GM12878 (cell line): ENCODE data around the gene SLC34A3. TPM values are rescaled to one million over a fixed set of nuclear protein-coding genes. Genes with fewer than 3 reads are reported as not detected.

Source experiments
- BACH1 ChIP-seq: fragments of 450-650 bp; IDR thresholded peaks from 2 replicates; pipeline ENCODE4 v1.6.1; 2017; ENCODE audit warnings: mild to moderate bottlenecking, borderline replicate concordance
- HDAC6 ChIP-seq: fragments of 200-600 bp; sonication (generic); IDR thresholded peaks from one replicate; pipeline ENCODE4 v1.8.0; 2017; ENCODE audit warnings: antibody characterized with exemption; ENCODE audit not compliant: unreplicated experiment
- MEF2B ChIP-seq: fragments of 450-650 bp; IDR thresholded peaks from 2 replicates; pipeline ENCODE4 v1.6.1; 2018; ENCODE audit warnings: mild to moderate bottlenecking, moderate library complexity; ENCODE audit not compliant: partially characterized antibody, poor library complexity, severe bottlenecking
- NBN ChIP-seq: fragments of 450-650 bp; IDR thresholded peaks from 2 replicates; pipeline ENCODE4 v1.6.1; 2016
- NR2F1 ChIP-seq: fragments of 450-650 bp; conservative IDR thresholded peaks from 2 replicates; pipeline ENCODE4 v1.6.1; 2017; ENCODE audit warnings: mild to moderate bottlenecking
- PAX5 ChIP-seq: IDR thresholded peaks from 2 replicates; pipeline ENCODE4 v1.6.1; 2011; ENCODE audit warnings: low read depth, low read length, borderline replicate concordance
- PML ChIP-seq: IDR thresholded peaks from 2 replicates; pipeline ENCODE4 v1.6.1; 2012; ENCODE audit warnings: low read length, inconsistent platforms
- POLR2A ChIP-seq: IDR thresholded peaks from 2 replicates; pipeline ENCODE4 v1.6.1; 2011; ENCODE audit warnings: low read depth, mild to moderate bottlenecking, low read length
- SMC3 ChIP-seq: IDR thresholded peaks from 2 replicates; pipeline ENCODE4 v1.6.1; 2011; ENCODE audit warnings: low read length, improper control_type of control experiment, borderline replicate concordance
- STAT1 ChIP-seq: fragments of 450-650 bp; conservative IDR thresholded peaks from 2 replicates; pipeline ENCODE4 v1.6.1; 2014; ENCODE audit warnings: antibody characterized with exemption, mild to moderate bottlenecking
- polyA plus RNA-seq, 11 experiments: library from polyadenylated mRNA; depleted of rRNA in 4 of 11; unstranded in 6 of 11; stranded (reverse) in 5 of 11; fragments of >200 nt; fragmentation: Nextera tagmentation in 4 of 11; fragmentation: Illumina TruSeq in 1 of 11; extraction: Ambion mirVana in 4 of 11; extraction: Trizol in 1 of 11; gene quantifications; 1 replicate in 1 of 11; 2 replicates in 10 of 11; pipeline versions ENCODE4 v1.2.1 to v1.2.3, GENCODE V29; 2011 to 2016; ENCODE audit warnings: inconsistent platforms in 2 of 11, missing spikeins in 2 of 11, low read depth in 1 of 11
- total RNA-seq, 4 experiments: library from RNA; depleted of rRNA in 3 of 4; stranded (reverse); fragments of >200 nt in 3 of 4; fragmentation: Illumina TruSeq in 1 of 4; extraction: Trizol in 1 of 4; gene quantifications; 2 replicates each; pipeline versions ENCODE4 v1.2.1 to v1.2.3, GENCODE V29; 2013 to 2021
- TF ChIP-seq, protein P1 (sequence below): fragments of 450-650 bp; IDR thresholded peaks from 2 replicates; pipeline ENCODE4 v1.6.1; 2018; ENCODE audit warnings: mild to moderate bottlenecking, low read depth, moderate library complexity; ENCODE audit not compliant: partially characterized antibody
- TF ChIP-seq, protein P2 (sequence below): fragments of 450-650 bp; IDR thresholded peaks from 2 replicates; pipeline ENCODE4 v1.6.1; 2018; ENCODE audit warnings: borderline replicate concordance, mild to moderate bottlenecking; ENCODE audit not compliant: partially characterized antibody
- TF ChIP-seq, protein P3 (sequence below): IDR thresholded peaks from 2 replicates; pipeline ENCODE4 v1.6.1; 2011; ENCODE audit warnings: borderline replicate concordance, low read depth, mild to moderate bottlenecking, moderate library complexity, mixed read lengths, low read length; ENCODE audit not compliant: insufficient read depth; ENCODE audit errors: extremely low read length
- TF ChIP-seq, protein P4 (sequence below): fragments of 450-650 bp; IDR thresholded peaks from 2 replicates; pipeline ENCODE4 v1.6.1; 2016; ENCODE audit warnings: mild to moderate bottlenecking, moderate library complexity, borderline replicate concordance
- TF ChIP-seq, protein P5 (sequence below): fragments of 450-650 bp; IDR thresholded peaks from 2 replicates; pipeline ENCODE4 v1.6.1; 2017; ENCODE audit warnings: antibody characterized with exemption, mild to moderate bottlenecking, moderate library complexity

Gene SLC34A3
- total and polyA plus RNA-seq, 10 of the 15 experiments (the other 5 are each of a cell fraction or from before 2014, with no cell fraction given) = not detected

DNA sequence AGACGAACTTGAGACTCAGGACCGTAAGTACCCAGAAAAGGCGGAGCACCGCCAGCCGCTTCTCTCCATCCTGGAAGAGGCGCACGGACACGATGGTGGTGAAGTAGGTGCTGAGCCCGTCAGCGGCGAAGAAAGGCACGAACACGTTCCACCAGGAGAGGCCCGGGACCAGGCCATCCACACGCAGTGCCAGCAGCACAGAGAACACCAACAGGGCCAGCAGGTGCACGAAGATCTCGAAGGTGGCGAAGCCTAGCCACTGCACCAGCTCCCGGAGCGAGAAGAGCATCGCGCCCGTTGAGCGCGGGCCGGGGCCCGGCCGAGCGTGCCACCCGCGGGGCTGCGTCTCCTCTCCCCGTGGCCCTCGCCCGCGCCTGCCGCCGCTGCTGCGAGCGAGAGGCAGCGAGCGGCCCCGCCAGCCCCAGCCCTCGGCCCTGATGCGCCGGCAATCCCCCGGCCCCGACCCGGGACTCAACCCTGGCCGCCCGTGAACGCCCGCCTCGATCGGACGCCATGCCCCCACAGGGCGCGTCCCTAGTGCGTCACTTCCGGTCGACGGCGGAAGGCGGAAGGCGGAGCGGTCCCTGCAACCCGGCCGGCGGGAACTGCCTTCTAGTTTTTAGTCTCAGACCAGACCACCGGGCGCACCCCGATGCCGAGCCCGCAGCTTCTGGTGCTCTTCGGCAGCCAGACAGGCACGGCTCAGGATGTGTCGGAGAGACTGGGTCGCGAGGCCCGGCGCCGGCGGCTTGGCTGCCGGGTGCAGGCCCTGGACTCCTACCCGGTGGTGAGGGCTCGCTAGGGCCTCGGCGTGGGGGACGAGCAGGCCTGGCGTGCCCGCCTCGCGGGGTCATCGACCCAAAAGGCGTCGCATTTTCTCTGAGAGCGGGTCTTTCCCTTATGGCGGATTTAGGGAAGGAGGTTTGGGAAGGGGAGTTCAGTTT, 25.3 kb upstream of the SLC34A3 start, which contains the start of the genes NDOR1 and TMEM203 (continued):
- TF ChIP-seq, protein P1, sequence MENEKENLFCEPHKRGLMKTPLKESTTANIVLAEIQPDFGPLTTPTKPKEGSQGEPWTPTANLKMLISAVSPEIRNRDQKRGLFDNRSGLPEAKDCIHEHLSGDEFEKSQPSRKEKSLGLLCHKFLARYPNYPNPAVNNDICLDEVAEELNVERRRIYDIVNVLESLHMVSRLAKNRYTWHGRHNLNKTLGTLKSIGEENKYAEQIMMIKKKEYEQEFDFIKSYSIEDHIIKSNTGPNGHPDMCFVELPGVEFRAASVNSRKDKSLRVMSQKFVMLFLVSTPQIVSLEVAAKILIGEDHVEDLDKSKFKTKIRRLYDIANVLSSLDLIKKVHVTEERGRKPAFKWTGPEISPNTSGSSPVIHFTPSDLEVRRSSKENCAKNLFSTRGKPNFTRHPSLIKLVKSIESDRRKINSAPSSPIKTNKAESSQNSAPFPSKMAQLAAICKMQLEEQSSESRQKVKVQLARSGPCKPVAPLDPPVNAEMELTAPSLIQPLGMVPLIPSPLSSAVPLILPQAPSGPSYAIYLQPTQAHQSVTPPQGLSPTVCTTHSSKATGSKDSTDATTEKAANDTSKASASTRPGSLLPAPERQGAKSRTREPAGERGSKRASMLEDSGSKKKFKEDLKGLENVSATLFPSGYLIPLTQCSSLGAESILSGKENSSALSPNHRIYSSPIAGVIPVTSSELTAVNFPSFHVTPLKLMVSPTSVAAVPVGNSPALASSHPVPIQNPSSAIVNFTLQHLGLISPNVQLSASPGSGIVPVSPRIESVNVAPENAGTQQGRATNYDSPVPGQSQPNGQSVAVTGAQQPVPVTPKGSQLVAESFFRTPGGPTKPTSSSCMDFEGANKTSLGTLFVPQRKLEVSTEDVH = peak; percentile 92
- TF ChIP-seq POLR2A (peak; percentile 92), NBN (peak; percentile 54; the same call in 1 of the 2 replicates), PAX5 (0 out of 2 replicates have a peak, but pooled peaks have one; percentile 18), PML (no peak), SMC3 (no peak), NR2F1 (peak; percentile 74), BACH1 (peak; percentile 79; the same call in 1 of the 2 replicates), MEF2B (no peak), STAT1 (peak; percentile 35; the same call in 1 of the 2 replicates), HDAC6 (peak; percentile 77)
- TF ChIP-seq, protein P2, sequence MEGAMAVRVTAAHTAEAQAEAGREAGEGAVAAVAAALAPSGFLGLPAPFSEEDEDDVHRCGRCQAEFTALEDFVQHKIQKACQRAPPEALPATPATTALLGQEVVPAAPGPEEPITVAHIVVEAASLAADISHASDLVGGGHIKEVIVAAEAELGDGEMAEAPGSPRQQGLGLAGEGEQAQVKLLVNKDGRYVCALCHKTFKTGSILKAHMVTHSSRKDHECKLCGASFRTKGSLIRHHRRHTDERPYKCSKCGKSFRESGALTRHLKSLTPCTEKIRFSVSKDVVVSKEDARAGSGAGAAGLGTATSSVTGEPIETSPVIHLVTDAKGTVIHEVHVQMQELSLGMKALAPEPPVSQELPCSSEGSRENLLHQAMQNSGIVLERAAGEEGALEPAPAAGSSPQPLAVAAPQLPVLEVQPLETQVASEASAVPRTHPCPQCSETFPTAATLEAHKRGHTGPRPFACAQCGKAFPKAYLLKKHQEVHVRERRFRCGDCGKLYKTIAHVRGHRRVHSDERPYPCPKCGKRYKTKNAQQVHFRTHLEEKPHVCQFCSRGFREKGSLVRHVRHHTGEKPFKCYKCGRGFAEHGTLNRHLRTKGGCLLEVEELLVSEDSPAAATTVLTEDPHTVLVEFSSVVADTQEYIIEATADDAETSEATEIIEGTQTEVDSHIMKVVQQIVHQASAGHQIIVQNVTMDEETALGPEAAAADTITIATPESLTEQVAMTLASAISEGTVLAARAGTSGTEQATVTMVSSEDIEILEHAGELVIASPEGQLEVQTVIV = peak; percentile 51
- TF ChIP-seq, protein P3, sequence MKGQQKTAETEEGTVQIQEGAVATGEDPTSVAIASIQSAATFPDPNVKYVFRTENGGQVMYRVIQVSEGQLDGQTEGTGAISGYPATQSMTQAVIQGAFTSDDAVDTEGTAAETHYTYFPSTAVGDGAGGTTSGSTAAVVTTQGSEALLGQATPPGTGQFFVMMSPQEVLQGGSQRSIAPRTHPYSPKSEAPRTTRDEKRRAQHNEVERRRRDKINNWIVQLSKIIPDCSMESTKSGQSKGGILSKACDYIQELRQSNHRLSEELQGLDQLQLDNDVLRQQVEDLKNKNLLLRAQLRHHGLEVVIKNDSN = no peak
- TF ChIP-seq, protein P4, sequence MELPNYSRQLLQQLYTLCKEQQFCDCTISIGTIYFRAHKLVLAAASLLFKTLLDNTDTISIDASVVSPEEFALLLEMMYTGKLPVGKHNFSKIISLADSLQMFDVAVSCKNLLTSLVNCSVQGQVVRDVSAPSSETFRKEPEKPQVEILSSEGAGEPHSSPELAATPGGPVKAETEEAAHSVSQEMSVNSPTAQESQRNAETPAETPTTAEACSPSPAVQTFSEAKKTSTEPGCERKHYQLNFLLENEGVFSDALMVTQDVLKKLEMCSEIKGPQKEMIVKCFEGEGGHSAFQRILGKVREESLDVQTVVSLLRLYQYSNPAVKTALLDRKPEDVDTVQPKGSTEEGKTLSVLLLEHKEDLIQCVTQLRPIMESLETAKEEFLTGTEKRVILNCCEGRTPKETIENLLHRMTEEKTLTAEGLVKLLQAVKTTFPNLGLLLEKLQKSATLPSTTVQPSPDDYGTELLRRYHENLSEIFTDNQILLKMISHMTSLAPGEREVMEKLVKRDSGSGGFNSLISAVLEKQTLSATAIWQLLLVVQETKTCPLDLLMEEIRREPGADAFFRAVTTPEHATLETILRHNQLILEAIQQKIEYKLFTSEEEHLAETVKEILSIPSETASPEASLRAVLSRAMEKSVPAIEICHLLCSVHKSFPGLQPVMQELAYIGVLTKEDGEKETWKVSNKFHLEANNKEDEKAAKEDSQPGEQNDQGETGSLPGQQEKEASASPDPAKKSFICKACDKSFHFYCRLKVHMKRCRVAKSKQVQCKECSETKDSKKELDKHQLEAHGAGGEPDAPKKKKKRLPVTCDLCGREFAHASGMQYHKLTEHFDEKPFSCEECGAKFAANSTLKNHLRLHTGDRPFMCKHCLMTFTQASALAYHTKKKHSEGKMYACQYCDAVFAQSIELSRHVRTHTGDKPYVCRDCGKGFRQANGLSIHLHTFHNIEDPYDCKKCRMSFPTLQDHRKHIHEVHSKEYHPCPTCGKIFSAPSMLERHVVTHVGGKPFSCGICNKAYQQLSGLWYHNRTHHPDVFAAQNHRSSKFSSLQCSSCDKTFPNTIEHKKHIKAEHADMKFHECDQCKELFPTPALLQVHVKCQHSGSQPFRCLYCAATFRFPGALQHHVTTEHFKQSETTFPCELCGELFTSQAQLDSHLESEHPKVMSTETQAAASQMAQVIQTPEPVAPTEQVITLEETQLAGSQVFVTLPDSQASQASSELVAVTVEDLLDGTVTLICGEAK = peak; percentile 94
- TF ChIP-seq, protein P5, sequence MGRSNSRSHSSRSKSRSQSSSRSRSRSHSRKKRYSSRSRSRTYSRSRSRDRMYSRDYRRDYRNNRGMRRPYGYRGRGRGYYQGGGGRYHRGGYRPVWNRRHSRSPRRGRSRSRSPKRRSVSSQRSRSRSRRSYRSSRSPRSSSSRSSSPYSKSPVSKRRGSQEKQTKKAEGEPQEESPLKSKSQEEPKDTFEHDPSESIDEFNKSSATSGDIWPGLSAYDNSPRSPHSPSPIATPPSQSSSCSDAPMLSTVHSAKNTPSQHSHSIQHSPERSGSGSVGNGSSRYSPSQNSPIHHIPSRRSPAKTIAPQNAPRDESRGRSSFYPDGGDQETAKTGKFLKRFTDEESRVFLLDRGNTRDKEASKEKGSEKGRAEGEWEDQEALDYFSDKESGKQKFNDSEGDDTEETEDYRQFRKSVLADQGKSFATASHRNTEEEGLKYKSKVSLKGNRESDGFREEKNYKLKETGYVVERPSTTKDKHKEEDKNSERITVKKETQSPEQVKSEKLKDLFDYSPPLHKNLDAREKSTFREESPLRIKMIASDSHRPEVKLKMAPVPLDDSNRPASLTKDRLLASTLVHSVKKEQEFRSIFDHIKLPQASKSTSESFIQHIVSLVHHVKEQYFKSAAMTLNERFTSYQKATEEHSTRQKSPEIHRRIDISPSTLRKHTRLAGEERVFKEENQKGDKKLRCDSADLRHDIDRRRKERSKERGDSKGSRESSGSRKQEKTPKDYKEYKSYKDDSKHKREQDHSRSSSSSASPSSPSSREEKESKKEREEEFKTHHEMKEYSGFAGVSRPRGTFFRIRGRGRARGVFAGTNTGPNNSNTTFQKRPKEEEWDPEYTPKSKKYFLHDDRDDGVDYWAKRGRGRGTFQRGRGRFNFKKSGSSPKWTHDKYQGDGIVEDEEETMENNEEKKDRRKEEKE = no peak
